ENCODE data around the gene TEKT5.
"Not testable (repeated sequence)": the region's sequence is repeated elsewhere in the genome, so short reads cannot be mapped to it uniquely, and the experiment has no call there.

TEKT5 gene

DNA sequence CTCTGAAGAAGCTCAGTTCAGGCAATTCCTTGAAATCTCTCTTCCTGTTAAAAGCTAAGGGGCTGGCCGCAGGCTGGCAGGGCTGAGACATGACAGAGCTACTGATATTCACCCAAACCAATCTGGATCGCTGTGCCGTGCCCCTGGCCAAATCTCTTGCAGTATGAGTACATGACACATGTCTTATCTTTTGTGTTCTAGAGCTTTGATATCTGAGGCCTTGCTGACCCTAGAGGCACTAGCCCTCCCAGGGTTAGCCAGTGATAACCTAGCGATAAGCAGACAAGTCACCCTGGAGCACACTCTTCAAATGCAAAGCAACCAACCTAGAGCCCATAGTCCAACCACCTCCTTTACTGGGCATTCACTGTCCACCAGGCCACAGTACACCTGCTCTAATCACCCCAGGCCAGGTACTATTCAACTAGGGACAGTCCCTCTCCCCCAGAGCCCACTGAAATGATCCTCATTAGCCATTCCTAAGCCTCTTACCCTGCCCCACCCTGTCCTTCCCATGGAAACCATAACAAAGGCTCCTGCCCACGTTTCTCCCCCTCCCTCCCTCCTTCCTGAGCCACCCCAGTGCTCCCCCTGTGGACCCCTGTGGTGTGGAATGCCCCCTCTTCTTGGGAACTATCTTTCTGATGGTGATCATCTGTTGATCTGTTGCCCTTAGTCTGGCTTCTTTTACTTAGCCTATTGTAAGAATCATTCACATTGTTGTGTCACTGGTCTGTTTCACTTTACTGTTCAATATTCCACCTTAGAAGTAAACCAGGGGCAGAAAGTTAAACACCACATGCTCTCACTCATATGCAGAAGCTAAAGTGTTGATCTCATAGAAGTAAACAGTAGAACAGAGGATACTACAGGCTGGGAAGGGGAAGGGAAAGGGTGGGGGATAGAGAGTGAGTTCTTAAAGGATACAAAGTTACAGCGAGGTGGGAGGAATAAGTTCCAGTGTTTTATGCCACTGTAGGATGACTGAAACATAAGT, 52.5 kb downstream of the TEKT5 start:
- no peaks in the 10 kb centered on the region for H3K36me3 ChIP-seq (ENCODE audit: insufficient read depth, low read length)
- H3K9ac ChIP-seq (ENCODE audit: low read depth, low read length), result no peak overlapping the region
- no peaks in the 10 kb centered on the region for H3K9me3 ChIP-seq (ENCODE audit: control insufficient read depth, insufficient read depth, low read length)
- peaks cover 11% of the 10 kb centered on the region for H3K4me1 ChIP-seq (ENCODE audit: insufficient read depth, low read length)

- Histone ChIP-seq H3K9ac (ENCODE audit: low read depth, low read length) (no peak overlapping the region), H3K9me3 (ENCODE audit: control insufficient read depth, insufficient read depth, low read length) (no peaks in the 10 kb centered on the region), H3K36me3 (ENCODE audit: insufficient read depth, low read length) (no peaks in the 10 kb centered on the region), H3K4me1 (ENCODE audit: insufficient read depth, low read length) (peaks cover 11% of the 10 kb centered on the region)
Measured at GRCh38 chr16:10641555-10641952, 53.2 kb downstream of the TEKT5 start.

DNA sequence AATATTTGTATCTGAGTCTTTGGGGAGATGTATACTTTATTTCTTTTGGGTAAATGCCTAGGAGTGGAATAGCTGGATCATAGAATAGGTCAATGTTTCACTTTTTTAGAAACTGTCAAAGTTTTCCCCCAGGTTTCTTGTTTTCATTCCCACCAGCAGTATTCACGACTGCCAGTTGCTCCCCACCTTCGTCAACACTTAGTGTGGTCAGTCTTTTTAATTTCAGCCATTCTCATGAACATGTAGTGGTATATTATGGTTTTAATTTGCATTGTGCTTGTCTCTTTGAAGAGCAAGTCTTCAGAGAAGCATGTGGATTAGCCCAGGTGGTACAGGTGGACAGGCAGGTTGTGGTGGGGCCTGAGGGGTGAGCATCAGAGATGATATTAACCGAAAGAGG, 53.8 kb downstream of the TEKT5 start:
- no peaks in the 10 kb centered on the region for H3K9me3 ChIP-seq (ENCODE audit: control insufficient read depth, insufficient read depth, low read length)
- no peaks in the 10 kb centered on the region for H3K36me3 ChIP-seq (ENCODE audit: insufficient read depth, low read length)
- H3K4me1 ChIP-seq (ENCODE audit: insufficient read depth, low read length), result peaks cover 11% of the 10 kb centered on the region
- H3K9ac ChIP-seq (ENCODE audit: low read depth, low read length), result no peak overlapping the region

GRCh38 chr16:10638101-10638500, 56.6 kb downstream of the TEKT5 start:
- Histone ChIP-seq H3K36me3 (ENCODE audit: insufficient read depth, low read length) (no peaks in the 10 kb centered on the region), H3K4me1 (ENCODE audit: insufficient read depth, low read length) (peaks cover 11% of the 10 kb centered on the region), H3K9me3 (ENCODE audit: control insufficient read depth, insufficient read depth, low read length) (no peaks in the 10 kb centered on the region), H3K9ac (ENCODE audit: low read depth, low read length) (no peak overlapping the region)

DNA sequence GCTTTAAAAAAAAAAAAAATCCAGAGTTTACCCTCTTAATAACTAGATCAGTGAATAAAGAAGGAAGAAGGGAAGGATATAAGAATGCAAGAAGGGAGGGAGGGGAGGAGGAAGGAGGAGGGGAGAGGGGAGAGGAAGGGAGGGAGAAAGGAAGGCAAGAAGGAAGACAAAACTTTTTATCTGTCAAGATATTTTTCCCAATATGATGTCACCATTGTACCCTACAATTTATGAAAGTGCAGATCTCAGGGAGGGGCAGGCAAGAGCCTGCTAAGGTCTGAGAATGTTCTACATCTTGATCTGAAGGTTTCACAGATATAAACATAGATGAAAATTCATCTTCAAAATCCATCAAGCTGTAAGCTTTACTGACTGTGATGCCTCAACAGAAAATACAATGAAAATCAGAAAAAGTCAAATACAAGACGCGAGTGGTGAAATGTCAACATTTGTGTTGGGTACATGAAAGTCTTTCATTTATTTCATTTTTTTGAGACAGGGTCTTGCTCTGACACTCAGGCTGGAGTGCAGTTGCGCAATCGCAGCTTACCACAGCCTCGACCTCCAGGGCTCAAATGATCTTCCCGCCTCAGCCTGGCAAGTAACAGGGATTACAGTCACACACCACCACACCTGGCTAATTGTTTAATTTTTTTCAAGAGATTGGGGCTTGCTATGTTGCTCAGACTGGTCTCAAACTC, 57.2 kb downstream of the TEKT5 start:
- no peaks in the 10 kb centered on the region for H3K36me3 ChIP-seq (ENCODE audit: insufficient read depth, low read length)
- H3K9me3 ChIP-seq (ENCODE audit: control insufficient read depth, insufficient read depth, low read length), result no peaks in the 10 kb centered on the region
- H3K9ac ChIP-seq (ENCODE audit: low read depth, low read length), result no peak overlapping the region
- peaks cover 7% of the 10 kb centered on the region for H3K4me1 ChIP-seq (ENCODE audit: insufficient read depth, low read length)

GRCh38 chr16:10635365-10636021, 59.2 kb downstream of the TEKT5 start:
- no peaks in the 10 kb centered on the region for H3K4me1 ChIP-seq (ENCODE audit: insufficient read depth, low read length)

DNA sequence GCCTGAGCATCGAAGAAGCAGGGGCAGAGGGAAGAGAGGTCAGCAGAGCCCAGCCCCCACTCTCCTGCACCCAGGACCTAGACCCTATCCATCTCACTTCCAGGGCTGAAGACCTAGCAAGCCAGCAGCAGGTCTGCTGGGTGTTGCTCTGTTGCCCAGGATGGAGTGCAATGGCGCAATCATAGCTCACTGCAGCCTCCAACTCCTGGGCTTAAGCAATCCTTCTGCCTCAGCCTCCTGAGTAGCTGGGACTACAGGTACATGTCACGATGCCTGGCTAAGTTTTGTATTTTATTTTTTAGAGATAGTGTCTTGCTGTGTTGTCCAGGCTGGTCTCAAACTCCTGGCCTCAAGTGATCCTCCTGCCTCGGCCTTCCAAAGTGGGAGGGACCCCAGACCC, 61.3 kb downstream of the TEKT5 start:
- H3K9ac ChIP-seq (ENCODE audit: low read depth, low read length); H3K9me3 ChIP-seq (ENCODE audit: control insufficient read depth, insufficient read depth, low read length); H3K4me1 ChIP-seq (ENCODE audit: insufficient read depth, low read length); H3K36me3 ChIP-seq (ENCODE audit: insufficient read depth, low read length): not testable (repeated sequence)

More at GRCh38 chr16:10635365-10636021, 59.2 kb downstream of the TEKT5 start:
- Histone ChIP-seq H3K36me3 (ENCODE audit: insufficient read depth, low read length) (no peaks in the 10 kb centered on the region), H3K9ac (ENCODE audit: low read depth, low read length) (no peak overlapping the region), H3K9me3 (ENCODE audit: control insufficient read depth, insufficient read depth, low read length) (no peaks in the 10 kb centered on the region)

DNA sequence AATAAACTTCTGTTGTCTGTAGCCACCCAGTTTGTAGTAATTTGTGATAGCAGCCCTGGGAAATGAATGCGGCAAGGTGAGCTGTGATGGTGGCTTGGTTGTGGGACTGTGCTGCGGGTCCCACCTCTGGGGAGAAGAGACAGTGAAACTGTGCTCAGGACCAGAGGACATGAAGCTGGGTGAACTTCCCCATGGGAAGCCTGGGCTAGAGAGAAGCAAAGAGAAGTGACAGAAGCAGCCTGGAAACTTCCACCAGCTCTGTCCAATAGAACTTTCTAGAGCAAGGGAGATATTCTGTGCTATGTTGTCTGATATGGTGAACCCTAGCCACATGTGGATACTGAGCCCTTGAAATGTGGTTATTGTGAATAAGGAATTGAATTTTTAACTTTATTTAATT, 62.8 kb downstream of the TEKT5 start:
- H3K9me3 ChIP-seq (ENCODE audit: control insufficient read depth, insufficient read depth, low read length), result no peaks in the 10 kb centered on the region
- H3K9ac ChIP-seq (ENCODE audit: low read depth, low read length), result no peak overlapping the region
- no peaks in the 10 kb centered on the region for H3K4me1 ChIP-seq (ENCODE audit: insufficient read depth, low read length)
- no peaks in the 10 kb centered on the region for H3K36me3 ChIP-seq (ENCODE audit: insufficient read depth, low read length)

DNA sequence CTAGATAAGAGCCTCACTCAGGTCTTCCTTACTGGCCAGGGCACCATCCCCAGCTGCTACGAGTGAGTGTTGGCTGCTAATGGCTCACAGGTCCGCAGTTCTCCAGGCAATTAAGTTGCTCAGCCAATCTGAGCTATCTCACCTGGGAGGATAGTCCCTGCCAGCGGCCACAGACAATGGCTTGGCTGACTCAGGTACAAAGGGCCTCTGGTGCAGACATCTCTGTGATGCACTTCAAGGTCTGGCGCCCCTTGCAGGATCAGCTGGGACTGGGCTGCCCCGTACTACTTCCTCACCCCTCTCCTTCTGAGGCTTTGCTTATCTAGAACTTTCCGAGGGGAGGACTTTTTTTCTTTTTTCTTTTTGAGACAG, 65.2 kb downstream of the TEKT5 start:
- Histone ChIP-seq H3K4me1 (ENCODE audit: insufficient read depth, low read length) (no peaks in the 10 kb centered on the region), H3K9me3 (ENCODE audit: control insufficient read depth, insufficient read depth, low read length) (no peaks in the 10 kb centered on the region), H3K36me3 (ENCODE audit: insufficient read depth, low read length) (no peaks in the 10 kb centered on the region)

GRCh38 chr16:10625595-10626357, 69.0 kb downstream of the TEKT5 start:
- H3K36me3 ChIP-seq (ENCODE audit: insufficient read depth, low read length), result no peaks in the 10 kb centered on the region
- H3K9ac ChIP-seq (ENCODE audit: low read depth, low read length), result no peak overlapping the region
- peaks cover 7% of the 10 kb centered on the region for H3K4me1 ChIP-seq (ENCODE audit: insufficient read depth, low read length)
- H3K9me3 ChIP-seq (ENCODE audit: control insufficient read depth, insufficient read depth, low read length), result no peaks in the 10 kb centered on the region

More for the DNA sequence above, 65.2 kb downstream of the TEKT5 start:
- H3K9ac ChIP-seq (ENCODE audit: low read depth, low read length), result no peak overlapping the region

- no peaks in the 10 kb centered on the region for H3K9me3 ChIP-seq (ENCODE audit: control insufficient read depth, insufficient read depth, low read length)
- H3K9ac ChIP-seq (ENCODE audit: low read depth, low read length), result no peak overlapping the region
- peaks cover 7% of the 10 kb centered on the region for H3K4me1 ChIP-seq (ENCODE audit: insufficient read depth, low read length)
- H3K36me3 ChIP-seq (ENCODE audit: insufficient read depth, low read length), result no peaks in the 10 kb centered on the region
Measured at GRCh38 chr16:10624527-10624926, 70.2 kb downstream of the TEKT5 start.

DNA sequence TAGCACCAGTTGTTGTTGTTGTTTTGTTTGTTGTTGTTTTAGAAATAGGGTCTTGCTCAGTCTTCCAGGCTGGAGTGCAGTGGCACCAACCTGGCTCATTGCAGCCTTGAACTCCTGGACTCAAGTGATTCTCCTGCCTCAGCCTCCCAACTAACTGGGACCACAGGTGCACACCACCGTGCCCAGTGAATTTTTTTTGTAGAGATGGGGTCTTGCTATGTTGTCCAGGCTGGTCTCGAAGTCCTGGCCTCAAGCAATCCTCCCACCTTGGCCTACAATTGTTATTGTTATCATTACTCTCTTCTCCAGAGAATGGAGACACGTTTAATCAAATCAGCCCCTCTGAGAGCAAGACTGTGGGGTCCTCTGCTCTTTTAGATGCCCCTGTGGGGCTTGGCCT, 71.7 kb downstream of the TEKT5 start:
- Histone ChIP-seq H3K4me1 (ENCODE audit: insufficient read depth, low read length) (peaks cover 13% of the 10 kb centered on the region), H3K36me3 (ENCODE audit: insufficient read depth, low read length) (no peaks in the 10 kb centered on the region), H3K9me3 (ENCODE audit: control insufficient read depth, insufficient read depth, low read length) (no peaks in the 10 kb centered on the region), H3K9ac (ENCODE audit: low read depth, low read length) (no peak overlapping the region)

DNA sequence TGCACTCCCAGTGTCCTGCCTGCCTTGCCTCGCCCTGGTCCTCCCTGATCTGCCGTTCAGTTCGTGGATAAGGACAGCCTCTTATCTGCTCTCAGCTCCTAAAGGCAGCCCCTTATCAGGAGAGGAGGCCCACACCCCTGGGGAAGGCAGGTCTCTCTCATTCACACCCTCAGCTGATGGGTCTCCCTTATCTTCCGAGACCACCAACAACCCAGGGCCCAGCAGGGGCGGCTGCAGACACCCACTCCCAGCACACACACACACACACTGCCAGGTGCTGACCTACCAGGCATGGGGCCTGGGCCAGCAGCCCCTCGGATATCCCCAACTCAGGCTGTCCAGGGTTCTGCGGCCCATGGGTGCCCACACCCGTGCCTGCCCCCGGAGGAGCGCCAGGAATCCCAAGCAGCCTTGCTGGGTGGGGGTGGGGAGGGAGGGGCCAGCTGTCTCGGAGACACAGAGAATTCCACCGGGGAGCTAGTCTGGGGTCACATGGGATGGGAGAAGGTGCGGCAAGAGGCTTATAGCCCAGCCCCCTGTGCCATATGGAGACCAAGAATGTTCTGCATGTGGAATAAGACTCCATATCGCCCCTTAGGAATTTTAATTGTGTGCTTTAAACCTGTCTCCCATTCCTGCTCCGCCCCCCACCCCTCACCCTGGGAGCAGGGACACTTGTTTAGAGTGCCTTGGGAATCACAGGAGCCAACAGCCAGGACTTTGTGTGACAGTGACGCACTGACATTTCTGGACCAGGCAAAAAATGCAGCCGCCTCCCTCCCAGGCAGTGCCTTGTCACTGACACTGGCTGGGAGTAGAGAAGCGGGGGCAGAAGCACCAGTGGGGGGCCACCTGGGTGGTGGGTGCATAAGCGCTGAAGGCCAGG, 72.5 kb downstream of the TEKT5 start:
- H3K4me1 ChIP-seq (ENCODE audit: insufficient read depth, low read length), result peaks cover 18% of the 10 kb centered on the region
- H3K36me3 ChIP-seq (ENCODE audit: insufficient read depth, low read length), result no peaks in the 10 kb centered on the region
- H3K9ac ChIP-seq (ENCODE audit: low read depth, low read length), result no peak overlapping the region
- no peaks in the 10 kb centered on the region for H3K9me3 ChIP-seq (ENCODE audit: control insufficient read depth, insufficient read depth, low read length)
